AG04450 (cell line): ENCODE results near the gene CLCN4. TPM values are rescaled to one million over a fixed set of nuclear protein-coding genes. Genes with fewer than 3 reads are reported as not detected.

Experiments used
- CTCF ChIA-PET: fragments of 300-600, 350-600 bp; formaldehyde crosslinking; extraction: SDS; loops from one replicate; lab custom pipeline; 2022; ENCODE audit warnings: antibody characterized with exemption, inconsistent platforms; lab: Charles Lee
- POLR2A ChIA-PET: fragments of 350-600 bp; formaldehyde crosslinking; extraction: SDS; loops from one replicate; lab custom pipeline; 2021; ENCODE audit warnings: antibody characterized with exemption, inconsistent platforms; lab: Yijun Ruan, JAX
- DNase-seq: peaks from one replicate; pipeline ENCODE4 v3.0.0-alpha.2; 2011; ENCODE audit warnings: low read depth, low spot score
- H3K27ac ChIP-seq: one replicate; pipeline ENCODE4 v1.5.1; 2012; ENCODE audit warnings: low read depth, low read length, control low read depth
- H3K27me3 ChIP-seq: one replicate; pipeline ENCODE4 v1.6.0; 2012; ENCODE audit warnings: low read length; ENCODE audit not compliant: control insufficient read depth, insufficient read depth
- H3K4me3 ChIP-seq: 2 replicates; pipeline ENCODE4 v1.5.1; 2011; ENCODE audit warnings: mild to moderate bottlenecking, low read depth, low read length, control low read depth
- H3K9me3 ChIP-seq: 2 replicates; pipeline ENCODE4 v1.5.1; 2012; ENCODE audit warnings: low read length; ENCODE audit not compliant: control insufficient read depth, insufficient read depth
- CTCF ChIP-seq: IDR thresholded peaks from 2 replicates; pipeline ENCODE4 v1.5.1; 2011; ENCODE audit warnings: low read depth, low read length, control low read depth, inconsistent platforms
- polyA plus RNA-seq: library from polyadenylated mRNA; depleted of rRNA; stranded (reverse); fragments of >200 nt; gene quantifications from 2 replicates; pipeline ENCODE4 v1.2.3, GENCODE V29; 2011

Gene CLCN4
- polyA plus RNA-seq, 1 experiment: 1.5 TPM

GRCh38 chrX:10126834-10127233 is 29.9 kb upstream of the CLCN4 start:
- no peak for DNase-seq
- Histone ChIP-seq H3K27ac (no peak overlapping the region), H3K27me3 (no peaks in the 10 kb centered on the region), H3K4me3 (no peak overlapping the region), H3K9me3 (peaks cover 3% of the 10 kb centered on the region; the same call in 1 of the 2 replicates)
- ChIA-PET POLR2A (no interaction called here), CTCF (no interaction called here)
- TF ChIP-seq CTCF: no peak

GRCh38 chrX:10128386-10128785 is 28.4 kb upstream of the CLCN4 start:
- Histone ChIP-seq H3K27ac (no peak overlapping the region), H3K4me3 (no peak overlapping the region), H3K9me3 (no peaks in the 10 kb centered on the region; the same call in 1 of the 2 replicates), H3K27me3 (no peaks in the 10 kb centered on the region)
- CTCF ChIA-PET: interaction anchor here (1.6 kb wide), 1 partner anchor 9 kb away, joined by 11 read pairs; no protein-coding TSS in a partner anchor
- DNase-seq: no peak
- no peak for TF ChIP-seq CTCF
- POLR2A ChIA-PET: no interaction called here

DNA sequence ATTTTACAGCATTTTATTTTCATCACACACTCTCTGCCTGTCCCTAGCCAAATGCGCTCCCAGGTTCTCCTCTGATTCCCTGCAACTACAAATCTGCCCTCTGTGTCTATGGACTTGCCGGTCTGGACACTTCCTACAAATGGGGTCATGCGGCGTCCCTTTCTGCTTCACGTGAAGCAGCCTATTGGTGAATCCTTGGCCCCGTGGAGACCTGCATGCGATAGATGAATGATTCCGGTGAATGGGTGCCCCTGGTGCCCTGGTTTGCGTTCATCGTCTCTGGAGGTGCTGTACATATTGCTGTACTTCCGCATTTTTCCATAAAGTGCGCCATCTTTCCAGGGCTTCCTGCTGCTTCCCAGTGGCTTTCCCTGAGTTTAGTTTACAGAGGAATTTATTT is 27.5 kb upstream of the CLCN4 start:
- Histone ChIP-seq H3K4me3 (no peak overlapping the region), H3K9me3 (no peaks in the 10 kb centered on the region; the same call in 1 of the 2 replicates), H3K27ac (no peak overlapping the region), H3K27me3 (no peaks in the 10 kb centered on the region)
- no peak for DNase-seq
- TF ChIP-seq CTCF: no peak
- ChIA-PET CTCF (no interaction called here), POLR2A (no interaction called here)

- POLR2A ChIA-PET: no interaction called here
- CTCF ChIA-PET: no interaction called here
- DNase-seq: no peak
- H3K9me3 ChIP-seq: no peaks in the 10 kb centered on the region; the same call in 1 of the 2 replicates
- H3K4me3 ChIP-seq: no peak overlapping the region
- H3K27me3 ChIP-seq: no peaks in the 10 kb centered on the region
- no peak overlapping the region for H3K27ac ChIP-seq
- TF ChIP-seq CTCF: no peak
Measured at GRCh38 chrX:10130354-10130753, 26.4 kb upstream of the CLCN4 start.

GRCh38 chrX:10133980-10134676 is 22.6 kb upstream of the CLCN4 start:
- ChIA-PET POLR2A (no interaction called here), CTCF (interaction anchor here (1.6 kb wide), 1 partner anchor 15 kb away, joined by 4 read pairs; no protein-coding TSS in a partner anchor)
- no peak overlapping the region for H3K27ac ChIP-seq
- no peak overlapping the region for H3K4me3 ChIP-seq
- no peaks in the 10 kb centered on the region for H3K27me3 ChIP-seq
- no peak for TF ChIP-seq CTCF
- no peaks in the 10 kb centered on the region for H3K9me3 ChIP-seq
- DNase-seq: no peak
